GM12878 (cell line): ENCODE results near the gene EPHA7. TPM values are rescaled to one million over a fixed set of nuclear protein-coding genes. Genes with fewer than 3 reads are reported as not detected.

Source experiments
- ATAC-seq: fragments of 200-7000 bp; cut with Tn5 transposase; 3 replicates; pipeline ENCODE4 v1.9.1; 2020; ENCODE audit warnings: mild to moderate bottlenecking, moderate library complexity
- BruUV-seq: library from RNA; stranded (reverse); fragments of 400-500 nt; replicated peaks from 2 replicates; lab custom pipeline; 2021; lab: Mats Ljungman, UMichigan
- CTCF ChIA-PET: fragments of 300-600 bp; sonication (Branson Sonifier 250); formaldehyde crosslinking; extraction: SDS; loops from one replicate; lab custom pipeline; 2021; ENCODE audit warnings: inconsistent platforms; lab: Yijun Ruan, JAX
- POLR2A ChIA-PET: fragments of 350-600 bp; formaldehyde crosslinking; extraction: SDS; loops from one replicate; lab custom pipeline; 2021; ENCODE audit warnings: inconsistent platforms; lab: Charles Lee
- RAD21 ChIA-PET: fragments of 300-600 bp; sonication (Branson Sonifier 250); formaldehyde crosslinking; loops from one replicate; lab custom pipeline; 2023; ENCODE audit warnings: antibody characterized with exemption; ENCODE audit not compliant: unreplicated experiment; lab: Charles Lee
- SMC1A ChIA-PET: fragments of 300-600 bp; sonication (Branson Sonifier 250); formaldehyde crosslinking; loops from one replicate; lab custom pipeline; 2023; ENCODE audit not compliant: unreplicated experiment, uncharacterized antibody; lab: Charles Lee
- DNase-seq: peaks from one replicate; pipeline ENCODE4 v3.0.0-alpha.2; 2011; ENCODE audit warnings: low read depth, low spot score
- FAIRE-seq: peaks from 3 replicates; lab custom pipeline; 2011; peaks lifted over from hg19 to GRCh38; lab: Jason Lieb, UNC
- H2AFZ ChIP-seq: 2 replicates; pipeline ENCODE4 v1.6.0; 2011; ENCODE audit warnings: low read depth, low read length, control low read depth; ENCODE audit not compliant: control insufficient read depth
- H3K27ac ChIP-seq: 2 replicates; pipeline ENCODE4 v1.5.1; 2011; ENCODE audit warnings: control low read depth; ENCODE audit not compliant: control insufficient read depth, insufficient read depth
- H3K27me3 ChIP-seq, 2 experiments: replicated peaks in 1 of 2; 2 replicates each; pipeline versions ENCODE4 v1.6.0 to v1.6.1; 2011; ENCODE audit warnings: low read length in 1 of 2; ENCODE audit not compliant: control insufficient read depth in 2 of 2, insufficient read depth in 2 of 2
- H3K36me3 ChIP-seq, 2 experiments: 2 replicates each; pipeline ENCODE4 v1.5.1; 2011; ENCODE audit warnings: low read length in 1 of 2; ENCODE audit not compliant: control insufficient read depth in 2 of 2, insufficient read depth in 2 of 2
- H3K4me1 ChIP-seq: 2 replicates; pipeline ENCODE4 v1.6.1; 2011; ENCODE audit warnings: mild to moderate bottlenecking, low read length, moderate library complexity, mixed read lengths; ENCODE audit not compliant: control insufficient read depth, insufficient read depth
- H3K4me2 ChIP-seq: 2 replicates; pipeline ENCODE4 v1.6.0; 2011; ENCODE audit warnings: control low read depth; ENCODE audit not compliant: control insufficient read depth, insufficient read depth
- H3K4me3 ChIP-seq: fragments of 200-600 bp; sonication (generic); 2 replicates; pipeline ENCODE4 v1.5.1; 2016
- H3K79me2 ChIP-seq: 2 replicates; pipeline ENCODE4 v1.6.0; 2011; ENCODE audit warnings: low read length; ENCODE audit not compliant: control insufficient read depth, insufficient read depth
- H3K9ac ChIP-seq: 2 replicates; pipeline ENCODE4 v1.8.0; 2011; ENCODE audit warnings: low read length, control low read depth, mixed read lengths; ENCODE audit not compliant: control insufficient read depth, insufficient read depth
- H3K9me3 ChIP-seq: replicated peaks from 3 replicates; pipeline ENCODE4 v1.5.1; 2011; ENCODE audit warnings: mild to moderate bottlenecking, low read length; ENCODE audit not compliant: control insufficient read depth, insufficient read depth
- H4K20me1 ChIP-seq: 2 replicates; pipeline ENCODE4 v1.6.0; 2011; ENCODE audit not compliant: control insufficient read depth, insufficient read depth
- ASH2L ChIP-seq: fragments of 300-600, 200-600 bp; sonication (generic); IDR thresholded peaks from 2 replicates; pipeline ENCODE4 v1.6.1; 2017; ENCODE audit warnings: low read depth, mild to moderate bottlenecking, borderline replicate concordance
- BCL11A ChIP-seq: IDR thresholded peaks from 2 replicates; pipeline ENCODE4 v1.6.1; 2011; ENCODE audit warnings: low read depth, low read length
- CBX3 ChIP-seq: fragments of 200-600 bp; sonication (generic); IDR thresholded peaks from 2 replicates; pipeline ENCODE4 v1.6.1; 2016; ENCODE audit warnings: low read depth, borderline replicate concordance
- E2F8 ChIP-seq: fragments of 450-650 bp; IDR thresholded peaks from 2 replicates; pipeline ENCODE4 v1.6.1; 2018; ENCODE audit warnings: mild to moderate bottlenecking, low read depth, moderate library complexity; ENCODE audit not compliant: partially characterized antibody
- EED ChIP-seq: sonication (generic); IDR thresholded peaks from 2 replicates; pipeline ENCODE4 v1.6.1; 2016; ENCODE audit warnings: antibody characterized with exemption, low read depth
- FOS ChIP-seq: IDR thresholded peaks from 3 replicates; pipeline ENCODE4 v1.6.1; 2011; ENCODE audit warnings: borderline replicate concordance; ENCODE audit not compliant: insufficient read length; ENCODE audit errors: extremely low read depth
- NFYA ChIP-seq: IDR thresholded peaks from 2 replicates; pipeline ENCODE4 v1.6.1; 2011; ENCODE audit warnings: low read depth, mild to moderate bottlenecking, low read length, improper control_type of control experiment, borderline replicate concordance
- PBX3 ChIP-seq: IDR thresholded peaks from 2 replicates; pipeline ENCODE4 v1.6.1; 2011; ENCODE audit warnings: mild to moderate bottlenecking, low read depth, low read length, moderate library complexity; ENCODE audit not compliant: insufficient replicate concordance
- PML ChIP-seq: IDR thresholded peaks from 2 replicates; pipeline ENCODE4 v1.6.1; 2012; ENCODE audit warnings: low read length, inconsistent platforms
- SIN3A ChIP-seq: IDR thresholded peaks from 2 replicates; pipeline ENCODE4 v1.6.1; 2012; ENCODE audit warnings: low read depth, low read length, improper control_type of control experiment
- TCF12 ChIP-seq: IDR thresholded peaks from 2 replicates; pipeline ENCODE4 v1.6.1; 2011; ENCODE audit warnings: low read depth, mild to moderate bottlenecking, low read length
- ZNF274 ChIP-seq: IDR thresholded peaks from one replicate; pipeline ENCODE4 v1.8.0; 2011; ENCODE audit not compliant: insufficient read length, insufficient read depth
- ZNF687 ChIP-seq: fragments of 450-650 bp; IDR thresholded peaks from 2 replicates; pipeline ENCODE4 v1.6.1; 2017; ENCODE audit warnings: mild to moderate bottlenecking, moderate library complexity
- WGBS: methylation state at CpG from one replicate; pipeline ENCODE4 v1.1.6; 2016; ENCODE audit warnings: low lambda C conversion rate; ENCODE audit not compliant: insufficient replicate concordance, insufficient coverage; ENCODE audit errors: missing lambda C conversion rate; 5-methylcytosine and 5-hydroxymethylcytosine counted together
- in situ Hi-C: fragments of 300-500 bp; cut with MboI; formaldehyde crosslinking; loops from 9 replicates; pipeline ENCODE4 v1.14.3; 2018; ENCODE audit warnings: mixed read lengths
- intact Hi-C: fragments of 100-400 bp; cut with micrococcal nuclease; formaldehyde crosslinking; loops from one replicate; pipeline ENCODE4 v1.14.2; 2022; ENCODE audit not compliant: unreplicated experiment
- polyA plus RNA-seq, 11 experiments: library from polyadenylated mRNA; depleted of rRNA in 4 of 11; unstranded in 6 of 11; stranded (reverse) in 5 of 11; fragments of >200 nt; fragmentation: Nextera tagmentation in 4 of 11; fragmentation: Illumina TruSeq in 1 of 11; extraction: Ambion mirVana in 4 of 11; extraction: Trizol in 1 of 11; gene quantifications; 1 replicate in 1 of 11; 2 replicates in 10 of 11; pipeline versions ENCODE4 v1.2.1 to v1.2.3, GENCODE V29; 2011 to 2016; ENCODE audit warnings: inconsistent platforms in 2 of 11, missing spikeins in 2 of 11, low read depth in 1 of 11
- total RNA-seq, 4 experiments: library from RNA; depleted of rRNA in 3 of 4; stranded (reverse); fragments of >200 nt in 3 of 4; fragmentation: Illumina TruSeq in 1 of 4; extraction: Trizol in 1 of 4; gene quantifications; 2 replicates each; pipeline versions ENCODE4 v1.2.1 to v1.2.3, GENCODE V29; 2013 to 2021

The EPHA7 gene
- total and polyA plus RNA-seq, 10 of the 15 experiments (the other 5 are each of a cell fraction or from before 2014, with no cell fraction given), result not detected

GRCh38 chr6:93307505-93308409 lies 111.6 kb downstream of the EPHA7 start:
- DNase-seq (no peak), ATAC-seq (no peak), FAIRE-seq (no peak)
- Histone ChIP-seq H3K4me3 (no peak overlapping the region), H3K9me3 (no peaks in the 10 kb centered on the region), H2AFZ (no peak overlapping the region), H3K4me2 (no peak overlapping the region), H3K27me3 (no peaks in the 10 kb centered on the region), H4K20me1 (no peaks in the 10 kb centered on the region), H3K4me1 (no peaks in the 10 kb centered on the region), H3K36me3 (no peaks in the 10 kb centered on the region), H3K9ac (no peak overlapping the region), H3K27ac (no peak overlapping the region), H3K79me2 (no peaks in the 10 kb centered on the region)
- 17% methylated on average over 5 of the region's 5 CpGs for WGBS
- CTCF ChIA-PET, result interaction anchor here (0.7 kb wide), 1 partner anchor 13 kb away, joined by 4 read pairs; no protein-coding TSS in a partner anchor
- RAD21 ChIA-PET, result no interaction called here
- POLR2A ChIA-PET, result no interaction called here
- intact Hi-C loops, result no loop called here
- in situ Hi-C loops, result no loop called here
- SMC1A ChIA-PET, result interaction anchor here (0.8 kb wide), 1 partner anchor 9 kb away, joined by 3 read pairs; no protein-coding TSS in a partner anchor
- BruUV-seq, result no TSS peak
- no peak for TF ChIP-seq ZNF274
- TF ChIP-seq TCF12, result no peak
- TF ChIP-seq PML, result no peak
- no peak for TF ChIP-seq NFYA
- no peak for TF ChIP-seq FOS
- no peak for TF ChIP-seq SIN3A
- TF ChIP-seq EED, result no peak
- no peak for TF ChIP-seq ZNF687
- no peak for TF ChIP-seq ASH2L
- no peak for TF ChIP-seq CBX3
- no peak for TF ChIP-seq E2F8
- no peak for TF ChIP-seq BCL11A
- no peak for TF ChIP-seq PBX3
